ENCODE measurements around the gene PRPF40A.

The PRPF40A gene

DNA sequence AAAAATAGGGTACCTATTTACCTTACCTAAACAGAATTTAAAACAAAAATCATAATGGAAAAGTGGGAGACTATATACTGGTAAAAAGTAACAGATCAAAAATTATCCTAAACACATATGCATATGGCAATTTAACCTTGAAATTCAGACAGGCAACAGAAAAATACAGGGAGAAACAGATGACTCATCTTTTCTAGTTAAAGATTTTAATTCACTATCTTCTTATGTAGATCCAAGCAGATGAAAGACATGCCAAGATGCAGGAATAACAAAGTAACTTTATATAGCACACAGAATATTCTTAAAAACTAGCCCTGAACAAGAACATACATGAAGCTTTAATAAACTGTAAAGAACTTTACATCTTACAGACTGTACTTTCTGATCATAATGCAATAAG is 30.9 kb downstream of the PRPF40A start:
- TF ChIP-seq, protein P1, sequence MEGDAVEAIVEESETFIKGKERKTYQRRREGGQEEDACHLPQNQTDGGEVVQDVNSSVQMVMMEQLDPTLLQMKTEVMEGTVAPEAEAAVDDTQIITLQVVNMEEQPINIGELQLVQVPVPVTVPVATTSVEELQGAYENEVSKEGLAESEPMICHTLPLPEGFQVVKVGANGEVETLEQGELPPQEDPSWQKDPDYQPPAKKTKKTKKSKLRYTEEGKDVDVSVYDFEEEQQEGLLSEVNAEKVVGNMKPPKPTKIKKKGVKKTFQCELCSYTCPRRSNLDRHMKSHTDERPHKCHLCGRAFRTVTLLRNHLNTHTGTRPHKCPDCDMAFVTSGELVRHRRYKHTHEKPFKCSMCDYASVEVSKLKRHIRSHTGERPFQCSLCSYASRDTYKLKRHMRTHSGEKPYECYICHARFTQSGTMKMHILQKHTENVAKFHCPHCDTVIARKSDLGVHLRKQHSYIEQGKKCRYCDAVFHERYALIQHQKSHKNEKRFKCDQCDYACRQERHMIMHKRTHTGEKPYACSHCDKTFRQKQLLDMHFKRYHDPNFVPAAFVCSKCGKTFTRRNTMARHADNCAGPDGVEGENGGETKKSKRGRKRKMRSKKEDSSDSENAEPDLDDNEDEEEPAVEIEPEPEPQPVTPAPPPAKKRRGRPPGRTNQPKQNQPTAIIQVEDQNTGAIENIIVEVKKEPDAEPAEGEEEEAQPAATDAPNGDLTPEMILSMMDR (conservative IDR thresholded peaks at IDR 0.05; ENCODE audit: low read depth): no peak
- no peak overlapping the region for H3K27ac ChIP-seq
- no peak for DNase-seq (ENCODE audit: low spot score)
- ChIA-PET POLR2A (ENCODE audit: low non-redundant PET) (interaction anchor here (0.7 kb wide), 1 partner anchor 29 kb away, joined by 3 read pairs; no protein-coding TSS in a partner anchor), CTCF (interaction anchor here (0.7 kb wide), 1 partner anchor 13 kb away, joined by 6 read pairs; no protein-coding TSS in a partner anchor)

DNA sequence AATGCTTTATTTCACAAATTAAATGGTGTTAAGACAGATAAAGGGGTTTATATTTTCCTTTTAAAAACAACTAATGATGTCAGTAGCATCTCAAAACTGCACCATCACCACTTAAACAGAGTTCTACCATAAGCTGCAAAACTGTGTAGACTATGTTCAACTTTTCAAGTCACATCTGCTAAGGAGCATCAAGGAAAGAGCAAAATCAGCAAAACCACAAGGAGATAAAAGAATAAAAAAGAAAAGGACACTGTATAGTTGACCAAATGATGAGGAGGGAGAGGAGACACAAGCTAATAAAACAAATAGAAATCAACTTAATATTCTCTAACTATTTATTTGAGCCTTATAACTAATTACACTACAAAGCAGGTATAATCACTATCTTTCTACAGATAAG is 33.9 kb downstream of the PRPF40A start:
- H3K27ac ChIP-seq: no peak overlapping the region
- POLR2A ChIA-PET (ENCODE audit: low non-redundant PET): no interaction called here
- DNase-seq (ENCODE audit: low spot score): no peak
- CTCF ChIA-PET: interaction anchor here (0.6 kb wide), 1 partner anchor 32 kb away, joined by 3 read pairs; no protein-coding TSS in a partner anchor
- TF ChIP-seq, protein P1 (conservative IDR thresholded peaks at IDR 0.05; ENCODE audit: low read depth): no peak

DNA sequence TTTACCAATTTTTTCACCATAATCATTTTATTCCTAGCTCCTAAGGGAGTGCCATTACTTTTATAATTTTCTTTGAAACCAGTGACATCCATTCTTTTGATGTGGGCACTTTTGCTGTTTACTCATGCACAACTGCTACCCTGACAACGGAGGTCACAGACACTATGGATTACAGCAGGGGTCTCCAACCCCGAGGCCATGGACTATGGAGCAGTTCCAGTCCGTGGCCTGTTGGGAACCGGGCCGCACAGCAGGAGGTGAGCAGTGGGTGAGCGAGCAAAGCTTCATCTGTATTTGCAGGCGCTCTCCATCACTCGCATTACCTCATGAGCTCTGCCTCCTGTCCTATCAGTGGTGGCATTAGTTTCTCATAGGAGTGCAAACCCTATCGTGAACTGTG is 34.6 kb downstream of the PRPF40A start:
- DNase-seq (ENCODE audit: low spot score): no peak
- TF ChIP-seq, protein P1 (conservative IDR thresholded peaks at IDR 0.05; ENCODE audit: low read depth): no peak
- ChIA-PET POLR2A (ENCODE audit: low non-redundant PET) (no interaction called here), CTCF (no interaction called here)
- no peak overlapping the region for H3K27ac ChIP-seq

DNA sequence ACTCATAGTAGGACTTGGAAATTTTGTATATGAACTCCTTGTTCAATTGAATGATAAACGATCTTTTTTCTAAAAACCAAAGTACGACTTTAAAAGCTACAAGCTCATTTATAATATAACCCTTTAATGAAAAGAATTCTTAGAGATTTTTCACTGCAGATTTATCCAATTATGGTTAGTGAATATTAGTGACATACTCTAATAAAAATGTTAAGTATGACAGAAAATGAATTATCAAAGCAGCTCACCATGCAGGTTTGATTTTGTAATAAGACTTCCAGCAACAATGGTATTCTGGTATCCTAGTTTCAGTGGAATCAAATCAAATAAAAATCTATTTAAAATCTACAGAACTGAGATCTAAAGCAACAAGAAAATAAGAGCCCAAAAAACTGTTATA is 38.5 kb downstream of the PRPF40A start:
- CTCF ChIA-PET: no interaction called here
- no peak for DNase-seq (ENCODE audit: low spot score)
- POLR2A ChIA-PET (ENCODE audit: low non-redundant PET): no interaction called here
- no peak overlapping the region for H3K27ac ChIP-seq
- TF ChIP-seq, protein P1 (conservative IDR thresholded peaks at IDR 0.05; ENCODE audit: low read depth): no peak

DNA sequence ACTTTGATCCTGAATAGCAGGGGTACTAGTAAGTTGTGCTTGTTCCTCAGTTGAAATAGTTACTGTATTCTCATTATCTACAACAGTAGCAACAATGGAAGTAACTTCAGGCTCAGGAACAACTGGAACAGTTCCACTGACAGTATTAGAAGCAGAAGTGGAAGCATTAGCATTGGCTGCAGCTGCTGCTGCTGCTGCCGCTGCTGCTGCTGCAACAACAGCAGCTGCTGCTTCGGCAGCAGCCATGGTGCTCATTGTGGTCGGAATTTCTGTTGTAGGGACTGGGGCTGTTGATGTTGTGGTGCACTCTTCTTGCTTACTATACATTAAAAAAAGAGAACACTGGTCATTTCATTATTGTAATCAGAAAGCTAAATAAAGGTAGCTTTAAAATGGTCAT is 40.8 kb downstream of the PRPF40A start:
- CTCF ChIA-PET: no interaction called here
- TF ChIP-seq, protein P1 (conservative IDR thresholded peaks at IDR 0.05; ENCODE audit: low read depth): no peak
- H3K27ac ChIP-seq: no peak overlapping the region
- no peak for DNase-seq (ENCODE audit: low spot score)
- POLR2A ChIA-PET (ENCODE audit: low non-redundant PET): no interaction called here

DNA sequence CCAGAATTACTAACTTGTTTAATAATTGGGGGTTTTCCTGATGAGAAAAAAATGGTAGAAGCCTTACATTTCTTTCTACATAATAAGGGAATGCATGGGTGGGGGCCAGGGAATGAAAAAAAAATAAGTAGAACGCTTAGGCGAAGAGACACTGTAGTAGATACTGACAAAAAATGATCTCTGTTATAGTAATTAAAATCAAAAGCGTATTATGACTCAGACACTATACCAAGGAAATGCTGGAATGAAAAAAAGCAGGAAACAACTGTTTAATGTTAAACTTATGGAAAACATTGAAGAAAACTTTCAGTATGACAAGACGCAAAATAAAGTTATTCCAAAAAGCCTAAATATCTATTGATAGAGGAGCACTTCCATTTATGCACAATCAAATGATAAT is 42.9 kb downstream of the PRPF40A start:
- TF ChIP-seq, protein P1 (conservative IDR thresholded peaks at IDR 0.05; ENCODE audit: low read depth): no peak
- H3K27ac ChIP-seq: no peak overlapping the region
- CTCF ChIA-PET: interaction anchor here (0.9 kb wide), 1 partner anchor 43 kb away, joined by 5 read pairs; the partner anchor contains the start of gene PRPF40A
- POLR2A ChIA-PET (ENCODE audit: low non-redundant PET): no interaction called here
- DNase-seq (ENCODE audit: low spot score): no peak
